Germinal center (tissue), 1 donor: Measurements from ENCODE around the gene TUBA1B.
"Not testable (repeated sequence)": the region's sequence is repeated elsewhere in the genome, so short reads cannot be mapped to it uniquely, and the experiment has no call there.

Experiments
- DNase-seq: peaks from one replicate; pipeline ENCODE4 v3.0.0; 2012; ENCODE audit warnings: mixed read lengths, low spot score

Gene TUBA1B

DNA sequence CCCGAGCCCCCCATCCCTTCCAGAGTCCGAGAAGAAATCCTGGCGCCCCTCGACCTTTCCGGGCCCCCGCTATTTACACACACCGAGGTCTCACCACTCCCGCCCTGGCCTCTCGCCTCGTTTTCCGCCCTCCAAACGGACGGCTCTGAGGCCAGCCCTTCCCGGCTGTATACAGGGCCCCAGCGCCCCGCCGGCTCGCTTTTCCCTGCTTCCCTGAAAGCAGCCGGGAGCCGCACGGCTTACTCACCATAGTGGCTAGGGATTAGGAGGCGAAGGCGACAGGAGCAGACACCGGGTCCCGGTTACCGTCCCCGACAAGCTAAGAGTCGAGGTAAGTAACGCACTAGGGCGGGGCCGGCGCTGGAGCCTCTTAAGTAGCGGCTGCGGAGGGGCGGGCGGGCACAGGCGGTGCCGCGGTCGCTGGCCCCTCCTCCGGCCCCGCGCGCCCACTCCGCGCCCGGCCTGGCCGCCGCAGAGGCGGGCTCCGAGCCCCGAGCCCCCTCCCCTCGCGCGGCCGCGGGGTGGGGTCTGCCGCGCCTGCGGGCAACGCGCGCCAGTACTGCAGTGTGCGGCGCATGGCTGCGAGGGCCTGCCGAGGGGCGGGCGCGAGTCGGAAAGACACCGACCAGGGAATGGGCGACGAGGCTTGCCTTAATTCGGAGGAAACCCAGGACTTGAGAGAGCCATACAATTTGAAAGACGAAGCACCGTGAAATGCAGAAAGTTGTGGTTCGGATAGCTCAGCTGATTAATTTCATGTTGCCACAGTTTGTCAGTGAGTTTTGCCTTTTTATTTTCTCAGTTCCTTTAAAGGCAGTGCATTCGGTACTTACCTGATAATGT is at the start of gene TUBA1B:
TSS of gene TUBA1B (minus strand) at position 345 of the 843 bp plus-strand sequence. CDS start at position 250, 95 bp downstream.
- DNase-seq: peak; percentile 92

DNA sequence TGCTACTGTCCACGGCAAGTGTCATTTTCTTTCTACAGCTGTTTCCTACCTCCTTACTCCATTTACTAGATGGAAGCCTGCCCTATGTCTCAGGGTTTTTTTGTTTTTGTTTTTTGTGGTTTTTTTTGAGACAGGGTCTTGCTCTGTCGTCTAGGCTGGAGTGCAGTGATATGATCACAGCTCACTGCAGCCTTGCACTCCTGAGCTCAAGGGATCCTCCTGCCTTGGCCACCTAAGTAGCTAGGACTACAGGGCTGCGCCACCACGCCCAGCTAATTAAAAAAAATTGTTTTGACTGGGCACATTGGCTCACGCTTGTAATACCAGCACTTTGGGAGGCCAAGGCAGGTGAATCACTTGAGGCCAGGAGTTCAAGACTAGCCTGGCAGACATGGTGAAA is 43.0 kb upstream of the TUBA1B start:
- no peak for DNase-seq

DNA sequence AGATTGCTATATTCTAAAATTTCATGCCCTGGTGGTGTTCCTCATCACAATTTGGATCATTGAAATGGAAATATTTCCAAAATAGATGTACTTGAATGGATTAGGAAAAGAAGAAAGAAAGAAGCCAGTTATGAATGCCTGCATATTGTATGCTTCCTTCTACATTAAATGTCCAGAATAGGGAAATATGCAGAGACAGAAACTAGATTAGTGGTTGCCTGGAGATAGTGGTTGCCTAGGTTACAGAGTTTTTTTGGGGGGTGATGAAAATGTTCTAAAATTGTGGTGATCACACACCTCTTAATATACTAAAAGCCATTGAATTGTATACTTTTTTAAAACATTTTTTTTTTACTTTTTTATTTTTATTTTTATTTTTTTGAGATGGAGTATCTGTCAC is 39.7 kb upstream of the TUBA1B start:
- DNase-seq: no peak

DNA sequence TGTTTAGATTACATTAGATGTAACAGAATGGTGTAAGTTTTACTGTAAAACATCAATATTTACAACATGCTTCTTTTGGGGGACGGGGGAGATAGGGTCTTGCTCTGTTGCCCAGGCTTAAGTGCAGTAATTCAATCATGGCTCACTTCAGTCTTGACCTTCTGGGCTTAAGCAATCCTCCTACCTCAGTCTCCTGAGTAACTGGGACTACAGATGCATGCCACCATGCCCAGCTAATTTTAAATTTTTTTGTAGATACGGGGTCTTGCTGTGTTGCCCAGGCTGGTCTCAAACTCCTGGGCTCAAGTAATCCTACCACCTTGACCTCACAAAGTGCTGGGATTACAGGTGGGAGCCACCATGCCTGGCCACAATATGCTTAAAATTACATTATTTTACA is 33.9 kb upstream of the TUBA1B start:
- no peak for DNase-seq

DNA sequence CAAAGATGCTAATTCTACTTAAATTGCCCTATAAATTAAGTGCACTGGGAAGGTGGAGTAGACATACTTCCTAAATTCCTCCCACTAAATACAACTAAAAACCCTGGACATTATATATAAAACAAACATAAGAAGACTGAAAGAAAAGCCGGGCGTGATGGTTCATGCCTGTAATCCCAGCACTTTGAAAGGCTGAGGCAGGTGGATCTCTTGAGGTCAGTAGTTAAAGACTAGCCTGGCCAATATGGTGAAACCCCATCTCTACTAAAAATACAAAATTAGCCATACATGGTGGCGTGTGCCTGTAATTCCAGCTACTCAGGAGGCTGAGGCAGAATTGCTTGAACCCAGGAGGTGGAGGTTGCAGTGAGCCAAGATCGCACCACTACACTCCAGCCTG is 30.7 kb upstream of the TUBA1B start:
- not testable (repeated sequence) for DNase-seq

DNA sequence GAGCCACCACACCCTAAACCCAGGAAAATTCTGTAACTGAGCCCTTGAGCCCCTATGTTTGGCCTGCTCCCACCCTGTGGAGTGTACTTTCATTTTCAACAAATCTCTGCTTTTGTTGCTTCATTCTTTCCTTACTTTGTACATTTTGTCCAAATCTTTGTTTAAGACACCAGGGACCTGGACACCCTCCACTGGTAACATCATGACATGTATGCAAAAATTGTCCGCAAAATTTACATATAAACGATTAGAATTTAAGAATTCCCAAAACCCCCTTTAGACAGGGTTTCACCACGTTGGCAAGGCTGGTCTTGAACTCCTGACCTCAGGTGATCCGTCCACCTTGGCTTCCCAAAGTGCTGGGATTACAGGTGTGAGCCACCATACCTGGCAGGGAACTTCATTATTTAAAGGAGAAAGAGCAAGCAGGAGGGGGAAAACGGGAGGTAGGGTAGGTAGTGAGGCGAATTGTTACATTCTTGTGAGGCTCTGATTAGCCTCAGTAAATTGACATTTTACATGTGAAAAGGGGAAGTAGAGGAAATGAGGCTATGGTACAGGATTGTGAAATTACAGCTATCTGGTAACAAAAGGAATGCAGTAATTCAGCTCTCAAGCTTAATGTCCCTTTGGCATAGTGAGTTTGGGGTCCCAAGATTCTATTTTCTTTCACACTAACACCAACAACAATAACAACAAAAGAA is 30.0 kb upstream of the TUBA1B start:
- DNase-seq: peak; percentile 6

DNA sequence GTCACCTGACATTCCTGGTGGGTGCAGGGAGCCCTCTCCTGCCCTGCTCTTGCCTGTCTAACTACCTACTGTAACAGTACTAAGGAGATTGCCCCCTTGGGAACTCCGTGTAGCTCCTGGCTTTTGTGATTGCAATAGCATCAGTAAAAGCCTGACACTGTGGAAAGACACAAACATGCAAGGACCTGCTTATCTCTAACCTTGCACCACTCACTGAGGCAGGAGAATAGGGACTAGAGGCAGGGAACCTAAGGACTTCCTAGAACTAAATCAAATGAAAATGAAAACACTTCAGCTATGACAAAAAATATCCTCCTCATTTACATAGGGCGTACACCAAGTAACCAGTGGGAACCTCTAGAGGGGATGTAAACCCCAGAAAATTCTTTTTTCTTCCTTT is 29.2 kb upstream of the TUBA1B start:
- peak; percentile 10 for DNase-seq

DNA sequence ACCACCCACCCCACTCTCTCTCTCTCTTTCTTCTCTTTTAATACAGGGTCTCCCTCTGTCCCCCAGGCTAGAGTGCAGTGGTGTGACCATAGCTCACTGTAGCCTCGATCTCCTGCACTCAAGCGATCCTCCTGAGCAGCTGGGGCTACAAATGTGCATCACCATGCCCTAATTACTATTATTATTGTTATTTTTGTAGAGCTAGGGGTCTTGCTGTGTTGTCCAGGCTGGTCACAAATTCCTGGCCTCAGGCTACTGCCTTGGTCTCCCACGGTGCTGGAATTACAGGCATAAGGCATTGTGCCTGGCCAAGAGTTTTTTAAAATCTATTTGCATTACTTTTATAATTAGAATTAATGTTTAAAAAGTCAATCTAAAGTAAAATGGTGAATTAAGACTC is 23.0 kb upstream of the TUBA1B start:
- DNase-seq: no peak

DNA sequence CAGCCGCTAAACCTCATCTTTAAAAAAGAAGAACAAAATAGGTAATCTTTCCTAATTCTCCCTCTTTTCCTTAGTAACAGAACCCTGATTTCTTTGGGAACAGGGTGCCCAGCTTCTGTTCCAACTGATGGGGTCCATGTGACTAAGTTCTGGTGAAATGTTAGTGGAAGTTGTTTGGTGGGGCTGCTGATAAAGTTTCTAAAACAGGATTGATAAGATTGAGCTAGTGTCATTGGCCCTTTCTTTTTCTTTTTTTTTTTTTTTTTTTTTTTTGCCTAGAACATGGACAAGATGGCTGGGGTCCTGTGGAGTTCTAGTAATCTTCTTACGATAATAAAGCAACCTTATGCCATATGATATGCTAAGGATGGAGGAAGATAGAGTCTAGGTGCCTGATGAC is 16.2 kb upstream of the TUBA1B start:
- no peak for DNase-seq

DNA sequence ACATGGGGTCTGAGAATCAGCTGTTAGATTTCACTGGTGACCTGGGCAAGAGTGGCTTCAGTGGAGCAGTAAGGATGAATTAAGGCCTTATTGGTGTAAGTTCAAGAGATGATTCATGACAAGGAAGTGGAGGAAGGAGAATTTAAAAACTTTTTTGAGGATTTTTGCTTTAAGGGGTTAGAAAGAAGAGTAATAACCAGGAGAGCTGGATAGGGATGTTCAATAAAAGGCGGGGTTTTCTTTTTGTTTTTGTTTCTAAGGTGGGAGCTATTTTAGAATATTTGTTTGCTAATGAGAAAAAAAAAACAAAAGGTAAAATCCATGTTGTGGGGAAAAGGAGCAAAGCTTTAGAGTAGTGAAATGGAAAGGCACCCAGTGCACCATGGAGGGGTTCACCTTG is 15.2 kb upstream of the TUBA1B start:
- DNase-seq: no peak

DNA sequence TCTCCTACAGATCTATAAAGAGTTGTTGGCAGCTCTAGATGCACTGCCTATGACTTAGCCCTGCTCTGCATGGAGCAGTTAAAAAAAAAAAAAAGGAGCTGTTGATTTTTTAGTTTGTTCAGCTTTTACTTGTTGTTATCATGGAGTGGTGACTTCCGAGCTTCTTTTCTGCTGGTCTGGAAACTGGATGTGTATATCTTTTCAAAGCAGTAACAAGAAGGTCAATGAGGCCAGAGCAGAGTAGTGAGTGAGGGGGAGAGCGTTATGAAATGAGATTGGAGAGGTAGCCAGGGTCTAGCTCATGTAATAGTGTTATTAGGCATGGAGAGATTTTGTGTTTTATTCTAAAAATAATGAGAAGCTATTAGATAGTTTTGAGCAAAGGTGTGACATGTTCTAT is 13.2 kb upstream of the TUBA1B start:
- no peak for DNase-seq

DNA sequence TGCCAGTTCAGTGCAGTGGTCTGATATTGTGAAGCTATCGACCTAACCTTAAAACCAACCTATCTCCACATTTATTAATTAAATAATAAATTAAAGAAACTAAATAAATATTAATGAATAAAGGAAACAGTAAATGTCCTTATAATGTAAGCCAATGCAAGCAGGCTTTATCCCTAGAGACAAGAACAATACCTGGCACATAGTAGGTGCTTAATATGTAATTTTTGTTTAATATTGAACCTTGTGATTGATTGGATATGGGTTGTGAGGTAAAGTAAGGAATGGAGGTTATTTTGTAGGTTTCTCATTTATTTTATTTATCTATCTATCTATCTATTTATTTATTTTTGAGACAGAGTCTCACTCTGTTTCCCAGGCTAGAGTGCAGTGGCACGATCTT is 7.8 kb upstream of the TUBA1B start:
- no peak for DNase-seq

DNA sequence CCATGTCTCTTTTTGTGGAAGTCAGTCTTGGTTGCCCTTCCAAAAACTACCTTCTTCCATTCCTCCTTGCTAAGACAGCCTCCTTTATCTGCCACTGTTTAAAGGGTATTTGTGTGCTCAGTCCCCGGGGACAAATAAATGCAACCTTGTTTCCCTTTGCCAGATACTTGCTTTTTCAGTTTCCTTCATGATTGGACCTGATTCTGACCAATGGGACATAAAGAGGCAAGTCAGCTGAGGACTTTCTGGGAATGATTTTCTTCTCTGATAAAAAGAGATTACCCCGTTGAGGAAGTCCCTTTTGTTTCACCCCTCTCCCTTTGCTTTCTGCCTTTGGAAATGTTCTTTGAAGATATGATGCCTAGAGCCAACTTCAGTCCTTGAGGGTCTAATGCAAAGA is 7.4 kb upstream of the TUBA1B start:
- DNase-seq: no peak

DNA sequence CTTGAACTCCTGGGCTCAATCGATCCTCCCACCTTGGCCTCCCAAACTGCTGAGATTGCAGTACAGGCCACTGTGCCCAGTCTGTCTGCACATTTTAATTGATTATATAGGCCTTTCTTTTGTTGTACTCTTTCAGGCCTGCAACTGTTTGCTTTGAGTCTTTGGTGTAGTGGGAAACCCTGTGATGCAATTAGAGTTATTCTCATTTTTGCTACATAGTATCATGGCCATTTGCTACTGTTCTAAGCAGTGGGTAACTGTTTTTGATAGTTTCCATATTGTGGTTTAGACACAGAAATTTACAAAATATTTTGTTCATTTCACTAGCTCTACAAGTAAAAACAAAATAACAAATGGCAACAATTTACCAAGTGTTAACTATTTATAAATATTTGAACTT is 6.3 kb upstream of the TUBA1B start:
- no peak for DNase-seq

DNA sequence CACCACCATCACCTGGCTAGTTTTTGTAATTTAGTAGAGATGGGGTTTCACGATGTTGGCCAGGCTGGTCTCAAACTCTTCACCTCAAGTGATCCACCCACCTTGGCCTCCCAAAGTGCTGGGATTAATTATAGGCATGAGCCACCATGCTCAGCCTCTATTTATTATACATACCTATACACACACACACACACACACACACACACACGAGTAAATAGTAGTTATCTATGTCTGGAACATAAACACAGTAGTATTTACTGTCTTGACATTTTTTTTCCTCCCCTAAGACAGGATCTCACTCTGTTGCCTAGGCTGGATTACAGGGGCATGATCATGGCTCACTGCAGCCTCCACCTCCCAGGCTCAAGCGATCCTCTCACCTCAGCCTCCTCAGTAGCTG is 5.8 kb upstream of the TUBA1B start:
- DNase-seq: not testable (repeated sequence)

DNA sequence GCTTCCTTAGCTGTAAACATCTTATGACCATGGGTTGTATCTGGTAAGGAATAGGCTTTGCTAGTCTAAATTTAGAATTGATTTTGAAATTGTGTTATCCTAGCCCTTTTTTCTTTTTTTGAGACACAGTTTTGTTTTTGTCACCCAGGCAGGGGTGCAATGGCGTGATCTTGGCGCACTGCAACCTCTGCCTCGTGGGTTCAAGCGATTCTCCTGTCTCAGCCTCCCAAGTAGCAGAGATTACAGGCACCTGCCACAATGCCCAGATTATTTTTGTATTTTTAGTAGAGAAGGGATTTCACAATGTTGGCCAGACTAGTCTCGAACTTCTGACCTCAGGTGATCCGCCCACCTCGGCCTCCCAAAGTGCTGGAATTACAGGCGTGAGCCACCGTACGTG is 2.4 kb upstream of the TUBA1B start:
- no peak for DNase-seq

DNA sequence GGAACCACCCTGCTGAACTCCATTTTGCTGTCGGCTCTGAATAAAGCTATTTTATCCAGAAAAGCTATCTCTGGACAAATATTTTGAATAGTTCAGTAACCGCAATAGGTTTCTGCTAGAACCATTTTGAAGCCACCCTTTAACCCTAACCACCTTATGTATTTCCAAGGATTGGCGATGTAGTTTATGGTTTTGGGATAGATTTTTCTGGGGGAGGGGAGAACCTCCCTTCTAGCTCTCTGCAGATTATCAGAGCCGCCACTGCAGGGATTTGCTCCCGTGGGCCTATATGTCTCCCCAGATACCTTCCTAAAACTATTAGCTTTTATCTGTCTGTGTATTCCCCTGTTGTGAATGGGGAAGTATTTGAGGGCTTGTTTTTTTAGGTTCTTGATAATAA is 1.8 kb upstream of the TUBA1B start:
- no peak for DNase-seq

DNA sequence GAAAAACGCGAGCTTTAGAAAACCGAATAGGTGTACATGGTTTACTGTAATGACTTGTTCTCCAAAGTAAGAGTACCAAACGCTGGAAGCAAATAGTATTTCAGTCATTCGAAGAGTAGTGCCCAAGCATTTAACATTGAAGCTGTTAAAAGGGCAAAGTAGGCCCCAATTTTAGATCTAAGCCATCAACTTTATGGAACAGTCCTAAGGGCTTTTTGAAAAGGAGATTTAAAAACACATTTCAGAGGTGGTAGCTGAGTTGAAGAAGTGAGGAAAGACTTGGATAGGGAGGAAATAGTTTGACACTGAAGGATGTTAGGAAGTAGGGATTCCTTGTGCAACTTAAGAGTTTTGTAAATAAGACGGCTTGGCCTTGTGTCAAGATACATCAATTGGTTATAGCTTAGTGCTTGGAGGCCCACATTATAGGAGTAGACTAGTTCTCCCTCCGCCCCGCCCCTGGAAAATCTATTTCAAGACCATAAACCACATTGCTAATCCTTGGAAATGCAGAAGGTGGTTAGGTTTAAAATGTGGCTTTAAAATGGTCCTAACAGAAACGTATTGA is 783 bp upstream of the TUBA1B start:
- no peak for DNase-seq

DNA sequence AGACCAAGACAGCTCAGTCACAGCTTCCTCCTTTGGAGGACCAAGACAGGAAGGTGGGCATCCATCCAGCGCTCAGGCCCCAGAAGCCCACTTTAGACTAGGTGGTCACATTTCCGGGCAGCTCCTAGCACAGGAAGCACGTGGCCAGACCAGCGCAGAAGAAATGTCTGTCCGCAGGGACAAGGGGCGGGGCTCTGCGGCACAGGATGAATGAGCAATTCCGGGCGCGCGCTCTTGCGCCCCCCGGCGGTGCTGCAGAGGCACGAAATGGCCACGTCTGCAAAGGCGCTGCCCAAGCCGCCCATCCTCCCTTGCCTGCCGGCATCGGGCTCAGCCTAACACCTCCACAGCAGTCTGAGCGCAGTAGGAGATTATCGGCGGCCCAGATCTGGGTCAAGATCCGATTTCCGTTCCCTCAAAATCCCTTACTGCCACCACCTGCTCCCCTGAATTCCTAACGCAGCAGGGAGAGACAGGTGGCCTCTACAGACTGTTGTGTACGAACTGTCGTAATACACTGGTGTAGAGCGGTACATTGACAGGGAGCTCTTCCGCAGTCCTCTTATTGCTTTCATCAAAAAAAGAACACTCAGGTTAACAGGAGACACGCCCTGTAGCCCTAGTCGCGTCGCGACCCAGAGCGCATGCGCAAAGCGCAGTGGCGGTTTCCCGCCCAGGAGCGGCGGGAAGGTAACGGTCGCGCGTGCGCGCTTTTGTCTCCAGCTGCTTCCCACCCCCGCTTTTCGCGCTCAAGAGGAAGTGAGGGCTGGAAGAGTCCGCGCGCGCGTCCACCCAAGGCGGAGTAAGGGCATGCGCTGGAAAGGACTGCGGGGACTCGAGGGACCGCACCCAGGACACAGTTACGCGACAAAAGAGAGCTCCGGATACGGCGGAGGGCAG is 794 bp downstream of the TUBA1B start:
- DNase-seq: peak; percentile 94

DNA sequence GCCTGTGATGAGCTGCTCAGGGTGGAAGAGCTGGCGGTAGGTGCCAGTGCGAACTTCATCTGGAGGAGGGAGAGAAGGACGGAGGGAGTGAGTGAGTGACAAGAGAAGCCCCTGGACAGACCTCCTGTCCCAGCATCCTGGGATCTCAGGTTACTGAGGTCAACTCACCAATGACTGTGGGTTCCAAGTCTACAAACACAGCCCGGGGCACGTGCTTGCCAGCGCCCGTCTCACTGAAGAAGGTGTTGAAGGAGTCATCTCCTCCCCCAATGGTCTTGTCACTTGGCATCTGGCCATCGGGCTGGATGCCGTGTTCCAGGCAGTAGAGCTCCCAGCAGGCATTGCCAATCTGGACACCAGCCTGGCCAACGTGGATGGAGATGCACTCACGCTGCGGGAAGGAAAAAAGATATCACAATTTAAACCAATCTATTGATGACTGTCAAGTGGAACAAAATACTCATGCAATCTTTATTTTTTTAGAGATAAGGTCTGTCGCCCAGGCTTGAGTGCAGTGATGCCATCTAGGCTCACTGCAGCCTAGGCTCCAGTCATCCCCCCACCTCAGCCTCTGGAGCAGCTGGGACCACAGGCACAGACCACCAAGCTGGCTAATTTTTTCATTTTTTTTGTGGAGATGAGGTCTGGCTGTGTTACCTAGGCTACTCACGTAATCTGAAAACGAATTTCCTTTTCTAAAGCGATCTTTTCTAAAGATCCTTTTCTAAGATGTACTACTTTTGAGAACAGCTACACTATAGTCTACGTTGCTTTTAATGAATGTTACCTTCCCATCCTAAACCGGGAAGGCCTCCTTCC is 1.7 kb downstream of the TUBA1B start:
- DNase-seq: no peak

DNA sequence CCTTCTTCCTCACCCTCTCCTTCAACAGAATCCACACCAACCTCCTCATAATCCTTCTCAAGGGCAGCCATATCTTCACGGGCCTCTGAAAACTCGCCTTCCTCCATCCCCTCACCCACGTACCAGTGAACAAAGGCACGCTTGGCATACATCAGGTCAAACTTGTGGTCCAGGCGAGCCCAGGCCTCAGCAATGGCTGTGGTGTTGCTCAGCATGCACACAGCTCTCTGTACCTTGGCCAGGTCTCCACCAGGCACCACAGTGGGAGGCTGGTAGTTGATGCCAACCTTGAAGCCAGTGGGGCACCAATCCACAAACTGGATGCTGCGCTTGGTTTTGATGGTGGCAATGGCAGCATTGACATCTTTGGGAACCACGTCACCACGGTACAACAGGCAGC is 3.2 kb downstream of the TUBA1B start:
- not testable (repeated sequence) for DNase-seq
